HG02798 (cell line): ENCODE results near the gene SELENOO.

Experiments
- ATAC-seq: cut with Tn5 transposase; IDR thresholded peaks from one replicate; pipeline ENCODE4 v1.9.1; 2021; ENCODE audit warnings: mild to moderate bottlenecking; ENCODE audit not compliant: unreplicated experiment, poor library complexity

SELENOO gene

DNA sequence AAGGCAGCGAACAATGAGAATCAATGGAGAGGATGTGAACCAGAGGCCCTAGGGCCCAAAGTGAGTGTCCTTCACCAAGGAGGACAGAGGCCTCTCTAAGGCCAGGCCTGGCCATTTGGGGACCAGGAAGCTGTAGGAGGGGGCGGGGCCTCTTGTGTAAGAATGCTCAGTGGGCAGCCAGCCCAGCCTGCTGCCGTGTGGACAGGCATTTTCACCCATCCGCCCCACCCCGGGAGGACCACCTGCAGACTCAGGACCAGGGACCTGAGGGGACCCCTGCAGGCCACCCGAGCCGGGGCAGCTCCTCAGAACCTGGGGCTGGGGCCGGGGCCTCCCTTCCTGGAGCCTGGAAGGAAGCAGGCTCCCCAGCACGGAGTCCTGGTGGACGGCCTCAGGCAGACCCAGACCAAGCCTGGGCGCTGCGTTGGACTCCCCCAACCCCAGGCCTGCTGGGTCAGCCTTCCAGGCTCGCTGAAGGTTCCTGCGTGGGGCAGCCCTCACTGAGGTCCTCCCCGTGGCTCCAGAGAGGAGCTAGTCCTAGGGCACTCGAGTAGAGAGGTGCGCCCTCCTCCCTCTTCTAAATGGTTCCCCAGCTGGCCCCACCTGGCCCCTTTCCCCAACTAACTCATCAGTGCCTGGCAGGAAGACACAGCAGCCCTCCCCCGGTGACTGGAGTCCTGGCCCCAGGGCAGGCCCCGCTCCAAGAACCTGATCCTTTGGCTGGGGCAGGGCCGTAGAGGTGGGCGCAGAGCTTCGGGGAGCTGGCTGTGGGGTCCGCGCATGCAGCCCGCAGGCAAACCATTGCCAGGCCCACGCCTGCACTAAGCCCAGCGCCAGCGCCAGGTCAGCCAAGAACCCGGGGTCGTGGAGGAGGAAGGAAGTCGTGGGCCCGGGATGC is 16.6 kb upstream of the SELENOO start:
- no peak for ATAC-seq

DNA sequence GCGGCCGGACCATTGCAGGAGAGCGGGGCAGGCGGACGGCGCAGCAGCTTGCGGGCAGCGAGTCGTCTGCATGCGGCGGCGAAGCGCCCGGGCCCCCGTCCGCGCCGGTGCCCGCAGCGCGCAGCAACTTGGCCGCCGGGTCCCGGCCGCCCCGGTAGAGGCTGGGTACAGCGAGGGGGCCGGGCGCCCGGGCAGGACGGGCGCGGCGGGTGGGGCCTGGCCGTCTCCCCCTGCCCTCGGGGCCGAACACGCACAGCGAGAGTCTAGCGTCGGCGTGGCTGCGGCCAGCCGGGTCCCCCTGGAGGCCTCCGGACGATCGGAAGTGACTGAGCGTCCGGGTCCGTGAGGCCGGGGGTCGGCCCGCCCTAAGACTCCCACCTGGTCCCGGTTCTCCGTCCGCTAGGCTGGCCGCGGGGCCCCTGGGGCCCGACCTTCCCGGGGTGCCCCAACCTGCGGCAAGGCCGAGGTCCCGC is 15.9 kb upstream of the SELENOO start:
- no peak for ATAC-seq

DNA sequence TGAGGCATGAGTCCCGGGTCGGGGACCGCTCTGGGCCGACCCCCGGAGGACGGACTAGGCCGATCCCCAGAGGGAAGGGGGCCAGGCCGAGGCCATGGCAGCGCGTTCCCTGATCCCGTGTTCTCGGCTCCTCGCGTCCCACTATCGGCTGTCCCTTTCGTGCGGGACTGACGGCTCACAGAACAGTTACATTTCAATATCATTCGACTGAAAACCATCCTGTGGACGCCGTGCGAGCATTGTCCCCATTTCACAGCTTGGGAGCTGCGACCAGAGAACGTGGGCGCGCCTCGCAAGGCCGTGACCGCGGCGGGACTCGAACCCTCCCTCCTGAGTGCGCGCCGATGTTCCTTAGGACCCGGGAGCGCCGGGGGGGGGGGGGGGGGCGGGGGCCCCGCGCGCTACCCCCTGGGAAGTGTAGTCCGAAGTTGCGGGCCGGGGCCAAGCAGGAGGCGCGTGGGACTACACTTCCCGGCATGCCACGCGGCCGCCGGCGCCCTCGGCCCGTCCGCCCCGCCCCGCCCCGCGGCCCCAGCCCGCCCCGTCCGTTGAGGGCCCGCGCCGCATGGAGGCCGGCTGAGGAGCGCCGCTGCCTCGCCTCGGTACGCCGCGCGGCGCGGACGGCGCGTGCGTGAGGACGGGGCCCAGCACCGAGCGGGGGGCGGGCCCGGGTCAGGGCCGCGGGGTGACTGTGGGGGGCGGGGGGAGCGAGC is 15.3 kb upstream of the SELENOO start, which contains the start of gene TRABD:
TRABD (plus strand) TSS at position 539 of the 713 bp plus-strand sequence. CDS start 7,148 bp downstream, outside the sequence.
- peak; percentile 60 for ATAC-seq

DNA sequence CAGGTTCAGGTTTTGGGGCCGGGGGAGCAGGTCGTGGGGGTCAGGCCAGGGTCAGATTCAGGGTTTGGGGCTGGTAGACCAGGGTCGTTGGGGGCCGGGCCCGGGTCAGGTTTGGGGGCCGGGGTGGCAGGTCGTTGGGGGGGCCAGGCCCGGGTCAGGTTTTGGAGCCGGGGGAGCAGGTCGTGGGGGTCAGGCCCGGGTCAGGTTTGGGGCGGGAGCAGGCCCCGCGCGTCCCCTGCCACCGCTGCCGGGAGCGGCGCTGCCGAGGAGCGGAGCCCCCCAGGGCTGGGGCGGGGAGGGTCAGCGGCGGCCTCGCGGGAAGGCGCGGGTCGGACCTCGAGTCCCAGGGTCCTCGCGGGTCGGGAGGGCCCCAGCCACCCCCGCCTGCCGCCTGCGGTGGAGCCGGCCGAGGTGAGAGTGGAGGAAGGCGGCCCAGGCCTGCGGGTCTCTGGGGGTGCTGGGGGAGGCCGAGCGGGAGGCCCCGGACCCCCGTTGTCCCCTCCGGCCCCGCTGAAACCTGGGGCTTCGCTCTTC is 14.6 kb upstream of the SELENOO start:
- no peak for ATAC-seq

DNA sequence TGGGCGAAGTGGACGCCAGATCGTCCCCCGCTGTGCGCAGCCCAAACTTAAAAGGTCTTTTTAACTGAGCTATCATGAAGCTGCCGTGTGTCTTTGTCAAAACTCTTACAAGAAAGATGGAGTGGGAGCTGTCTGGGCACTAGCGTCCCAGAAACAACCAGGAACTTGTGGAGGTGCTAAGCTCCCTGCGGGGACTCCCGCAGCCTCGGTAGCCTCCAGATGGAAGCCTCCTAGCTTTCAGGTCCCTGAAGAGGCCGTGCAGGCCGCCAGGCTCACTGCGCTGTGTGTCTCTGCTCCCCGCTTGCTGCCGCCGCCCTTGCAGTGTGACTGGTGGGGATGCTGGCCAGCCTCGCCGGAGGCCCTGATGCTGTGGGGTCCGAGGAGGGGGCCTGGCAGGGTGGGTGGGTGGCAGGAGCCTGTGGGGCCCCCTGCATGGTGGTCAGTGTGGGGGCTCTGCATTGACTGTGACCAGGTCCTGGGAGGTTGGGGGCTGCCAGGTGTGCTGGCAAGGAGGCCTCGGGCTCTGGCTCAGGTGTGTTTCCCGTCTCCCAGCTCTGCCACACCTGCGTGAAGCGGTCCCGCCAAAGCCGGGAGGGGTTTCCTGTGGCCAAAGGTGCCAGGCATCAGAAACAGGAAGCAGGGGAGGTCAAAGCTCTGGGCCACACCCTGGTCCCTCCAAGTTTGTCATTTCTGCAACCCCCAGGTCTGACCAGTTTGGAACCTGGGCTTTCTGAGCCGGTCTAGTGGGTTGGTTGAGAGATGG is 13.9 kb upstream of the SELENOO start:
- ATAC-seq: no peak

DNA sequence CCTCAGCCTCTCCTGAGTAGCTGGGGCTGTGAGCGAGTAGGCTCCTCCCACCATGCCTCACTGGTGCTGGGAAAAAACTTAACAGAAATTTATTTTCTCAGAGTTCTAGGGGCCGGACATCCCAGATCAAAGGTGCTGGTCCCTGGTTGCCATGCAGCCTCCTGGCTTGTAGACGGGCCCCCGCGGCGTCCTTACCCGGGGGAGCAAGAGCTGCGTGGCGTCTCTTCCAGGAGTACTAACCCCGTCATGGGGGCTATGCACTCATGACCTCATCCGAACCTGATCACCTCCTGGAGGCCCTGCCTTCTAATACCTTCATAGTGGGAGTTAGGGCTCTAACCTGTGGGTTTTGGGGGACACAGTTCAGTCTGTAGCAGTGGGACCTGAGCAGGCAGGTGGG is 12.5 kb upstream of the SELENOO start:
- no peak for ATAC-seq

DNA sequence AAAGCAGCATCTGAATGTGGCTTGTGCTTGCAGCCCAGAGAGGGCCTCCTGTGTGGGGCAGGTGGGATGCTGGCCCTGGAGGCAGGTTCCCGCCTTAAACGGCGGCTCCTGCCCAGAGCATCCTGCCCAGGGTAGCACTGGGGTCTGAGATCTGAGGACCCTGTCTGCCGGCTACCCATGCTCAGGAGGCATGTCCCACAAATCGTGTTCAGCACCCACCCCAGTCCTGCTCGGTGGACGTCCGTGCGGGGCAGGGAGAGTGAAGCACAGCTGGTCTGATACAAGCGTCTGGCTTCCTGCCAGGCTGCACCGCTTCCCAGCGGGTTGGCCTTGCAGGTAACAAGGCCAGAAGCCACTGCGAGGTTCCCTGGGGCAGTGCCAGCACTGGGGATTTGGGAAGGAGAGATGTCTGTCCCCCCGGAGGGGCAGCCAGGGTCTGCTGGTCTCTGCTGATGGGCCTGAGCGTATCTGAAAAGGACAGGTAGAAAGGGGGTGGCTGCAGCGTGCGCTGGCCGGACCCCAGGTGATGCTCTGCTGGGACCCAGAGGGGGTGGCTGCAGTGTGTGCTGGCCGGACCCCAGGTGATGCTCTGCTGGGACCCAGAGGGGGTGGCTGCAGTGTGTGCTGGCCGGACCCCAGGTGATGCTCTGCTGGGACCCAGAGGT is 11.5 kb upstream of the SELENOO start:
- ATAC-seq: no peak

DNA sequence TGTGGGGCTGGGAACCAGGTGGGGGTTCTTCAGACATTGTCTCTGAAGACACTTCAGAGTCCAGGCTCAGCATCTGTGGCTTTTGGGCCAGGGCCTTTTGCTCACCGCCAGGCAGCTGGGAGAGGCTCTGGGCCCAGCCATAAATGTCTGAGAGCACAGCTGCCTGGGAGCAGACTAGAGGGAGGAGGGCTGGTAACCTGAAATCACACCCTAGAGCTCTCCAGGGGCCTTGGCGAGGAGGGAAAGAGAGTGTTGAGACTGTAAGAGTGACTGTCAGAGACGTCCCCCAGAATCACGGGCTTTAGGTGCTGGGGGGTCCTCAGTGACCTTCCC is 11.0 kb upstream of the SELENOO start:
- ATAC-seq: no peak

DNA sequence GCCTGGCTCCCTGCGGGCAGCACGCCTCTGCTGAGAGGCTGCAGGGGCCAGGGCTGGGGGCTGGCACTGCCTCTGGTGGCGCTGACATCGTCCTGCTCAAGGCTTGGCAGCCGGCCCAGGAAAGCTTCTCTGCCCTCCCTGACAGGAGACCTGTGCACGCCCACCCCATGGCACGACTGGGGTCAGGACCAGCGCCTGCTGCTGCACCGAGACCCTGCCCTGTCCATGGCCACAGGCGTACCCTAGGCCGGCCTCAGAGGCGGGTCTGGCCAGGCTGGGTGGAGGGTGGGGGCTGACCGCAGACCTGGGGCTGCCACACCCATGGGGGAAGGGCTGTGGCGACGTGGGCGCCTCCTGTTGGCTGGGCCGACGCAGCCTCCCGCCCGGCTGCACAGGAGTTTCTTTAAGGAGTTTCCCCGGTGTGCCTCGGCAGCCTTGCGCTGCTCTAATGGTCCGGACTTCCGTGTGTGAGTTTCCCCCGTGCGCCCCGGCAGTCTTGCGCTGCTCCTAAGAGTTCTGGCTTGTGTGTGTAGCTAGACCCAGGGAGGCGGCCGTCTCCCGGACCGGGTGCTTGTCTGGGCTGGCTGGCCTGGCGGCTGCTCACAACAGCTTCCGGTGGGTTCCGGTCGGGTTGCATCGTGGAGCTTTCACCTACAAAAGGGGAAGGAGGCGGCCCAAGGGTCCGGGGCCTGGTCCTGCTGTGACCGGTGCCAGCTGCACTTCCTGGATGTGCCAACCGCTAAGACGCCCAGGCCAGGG is 10.4 kb upstream of the SELENOO start:
- peak; percentile 51 for ATAC-seq

DNA sequence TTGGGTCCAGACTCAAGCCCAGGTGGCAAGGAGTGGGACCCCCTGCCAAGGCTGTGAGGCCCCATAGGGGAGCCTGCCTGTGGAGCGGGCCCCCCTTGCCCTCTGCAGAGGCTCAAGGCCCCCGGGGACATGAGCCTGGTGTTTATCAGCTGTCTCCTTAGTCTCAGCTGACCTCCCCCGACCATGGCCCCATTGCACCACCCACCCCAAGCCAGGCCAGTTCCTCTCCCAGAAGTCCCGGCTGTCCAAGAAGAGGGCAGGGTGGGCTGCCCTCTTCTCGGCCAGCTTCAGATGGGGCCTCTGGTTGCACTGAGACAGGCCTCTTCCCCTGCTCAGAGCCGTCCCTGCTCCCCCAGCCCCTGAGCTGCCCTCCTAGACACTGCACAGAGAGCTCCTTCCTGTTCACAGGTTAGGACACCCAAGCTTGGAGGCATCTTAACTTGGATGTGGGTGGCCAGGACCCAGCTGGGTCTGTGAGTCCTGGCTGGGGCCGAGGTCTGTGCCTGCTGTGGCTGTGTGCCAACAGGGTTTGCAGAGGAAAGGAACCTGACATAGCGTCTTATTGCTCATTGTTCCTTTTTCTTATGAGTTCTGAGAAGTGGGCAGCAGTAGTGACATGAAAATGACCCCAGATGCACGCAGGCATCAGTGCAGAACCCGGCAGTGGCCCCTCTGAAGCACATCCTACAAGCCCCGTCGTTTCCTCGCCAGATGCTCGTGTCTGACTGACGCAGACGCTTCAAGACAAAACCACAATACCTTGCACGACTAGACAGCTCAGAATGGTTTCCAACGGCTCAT is 9.7 kb upstream of the SELENOO start:
- no peak for ATAC-seq

DNA sequence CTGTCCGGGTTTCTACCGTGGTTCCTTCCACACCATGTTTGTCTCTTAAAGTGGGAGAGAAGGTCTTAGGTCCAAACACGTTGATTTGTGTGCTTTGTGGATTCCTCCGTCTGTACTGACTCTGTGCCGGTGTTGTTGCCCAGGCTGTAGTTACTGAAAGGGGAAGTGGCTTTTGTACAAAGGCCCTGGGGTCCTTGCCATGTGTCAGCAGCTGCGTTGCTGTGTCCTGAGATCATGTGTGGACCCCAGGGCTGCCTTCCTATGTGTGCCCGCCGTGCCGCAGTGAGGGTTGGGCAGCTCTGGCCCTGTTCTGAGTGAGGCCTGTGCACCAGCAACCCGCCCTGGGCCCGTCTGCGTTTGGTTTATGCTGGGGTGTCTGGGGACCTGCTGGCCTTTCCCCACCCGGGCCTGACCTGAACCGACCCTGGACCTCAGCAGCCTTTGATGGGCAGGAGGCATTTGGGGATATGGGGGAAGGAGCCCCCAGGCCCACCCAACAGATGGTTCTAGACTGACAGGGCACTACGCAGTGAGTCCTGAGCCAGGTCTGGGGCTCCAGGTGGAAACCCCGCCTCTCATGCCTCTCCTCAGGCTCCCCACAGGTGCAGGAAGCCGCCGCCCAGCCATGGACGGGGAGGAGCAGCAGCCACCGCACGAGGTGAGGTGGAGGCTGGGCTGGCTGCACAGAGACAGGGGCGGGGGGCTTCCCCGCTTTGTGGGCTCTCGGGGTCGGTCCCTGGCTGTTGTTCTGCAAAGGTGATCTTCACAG is 8.2 kb upstream of the SELENOO start:
- ATAC-seq: no peak

DNA sequence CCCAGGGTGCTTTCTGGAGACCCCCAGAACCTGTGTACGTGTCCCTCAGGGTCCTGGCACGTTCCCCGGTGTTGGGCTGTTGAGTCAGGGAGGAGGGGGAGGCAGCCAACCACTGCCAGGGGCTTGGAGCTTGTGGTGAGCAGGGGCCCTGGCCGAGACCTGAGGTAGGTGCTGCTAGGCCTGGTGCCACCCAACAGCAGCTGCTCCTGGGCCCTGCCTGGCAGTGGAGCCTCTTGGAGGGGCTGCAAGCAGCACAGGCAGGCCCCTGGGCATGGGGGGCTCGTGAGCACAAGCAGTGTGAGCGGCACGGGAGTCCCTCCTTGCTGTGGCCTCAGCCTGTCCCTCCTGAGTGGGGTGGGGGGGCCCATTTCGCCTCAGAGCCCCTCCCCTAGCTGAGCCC is 7.2 kb upstream of the SELENOO start:
- no peak for ATAC-seq

DNA sequence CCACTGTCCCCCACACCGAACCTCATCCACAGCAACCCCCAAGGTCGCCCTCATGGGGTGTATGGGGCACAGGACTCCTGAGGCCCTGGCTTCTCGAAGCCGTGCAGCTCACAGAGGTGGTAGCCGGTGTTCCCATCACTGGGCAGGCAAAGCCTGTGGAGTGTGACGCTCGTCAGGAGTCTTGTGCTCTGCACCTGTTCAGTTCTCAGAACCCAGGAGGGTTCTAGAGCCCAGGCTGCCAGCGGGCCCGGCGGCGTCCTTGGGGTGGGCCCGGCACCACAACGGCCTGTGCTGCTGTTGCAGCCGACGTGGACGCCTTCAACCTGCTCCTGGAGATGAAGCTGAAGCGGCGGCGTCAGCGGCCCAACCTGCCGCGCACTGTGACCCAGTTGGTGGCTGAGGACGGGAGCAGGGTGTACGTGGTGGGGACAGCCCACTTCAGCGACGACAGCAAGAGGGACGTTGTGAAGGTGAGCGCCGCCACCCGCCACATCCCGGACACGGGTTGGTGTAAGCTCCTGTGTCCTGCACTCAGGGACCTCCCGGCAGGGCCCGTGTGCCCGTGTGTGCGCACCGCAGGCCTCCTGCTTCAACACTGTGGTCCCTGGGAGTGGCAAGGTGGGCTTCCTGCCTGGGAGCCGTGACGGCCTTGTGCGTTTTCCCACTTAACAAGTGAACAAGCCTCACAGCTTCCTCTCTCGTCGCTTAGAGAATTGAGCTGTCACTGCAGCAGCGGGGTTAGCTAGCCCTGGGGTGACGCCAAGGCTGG is 6.6 kb upstream of the SELENOO start:
- no peak for ATAC-seq

DNA sequence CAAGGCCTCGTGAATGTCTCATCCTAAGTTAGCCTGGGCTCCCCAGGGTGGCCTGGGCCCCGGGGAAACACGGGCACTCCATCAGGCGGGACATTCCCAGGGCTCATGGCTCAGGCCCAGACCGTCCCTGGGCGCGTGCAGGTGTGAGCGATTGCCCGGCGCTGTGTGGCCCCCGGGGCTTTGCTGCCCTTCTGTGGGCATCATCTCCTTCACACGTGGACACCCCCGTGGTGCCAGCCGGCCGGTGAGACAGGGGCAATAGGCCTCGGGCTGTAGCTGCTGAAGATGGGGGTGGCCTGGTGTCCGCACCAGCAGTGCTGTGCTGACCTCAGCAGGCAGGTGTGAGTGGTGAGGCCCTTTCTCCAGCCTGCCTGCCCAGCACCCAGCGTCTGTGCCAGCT is 4.6 kb upstream of the SELENOO start:
- ATAC-seq: no peak

DNA sequence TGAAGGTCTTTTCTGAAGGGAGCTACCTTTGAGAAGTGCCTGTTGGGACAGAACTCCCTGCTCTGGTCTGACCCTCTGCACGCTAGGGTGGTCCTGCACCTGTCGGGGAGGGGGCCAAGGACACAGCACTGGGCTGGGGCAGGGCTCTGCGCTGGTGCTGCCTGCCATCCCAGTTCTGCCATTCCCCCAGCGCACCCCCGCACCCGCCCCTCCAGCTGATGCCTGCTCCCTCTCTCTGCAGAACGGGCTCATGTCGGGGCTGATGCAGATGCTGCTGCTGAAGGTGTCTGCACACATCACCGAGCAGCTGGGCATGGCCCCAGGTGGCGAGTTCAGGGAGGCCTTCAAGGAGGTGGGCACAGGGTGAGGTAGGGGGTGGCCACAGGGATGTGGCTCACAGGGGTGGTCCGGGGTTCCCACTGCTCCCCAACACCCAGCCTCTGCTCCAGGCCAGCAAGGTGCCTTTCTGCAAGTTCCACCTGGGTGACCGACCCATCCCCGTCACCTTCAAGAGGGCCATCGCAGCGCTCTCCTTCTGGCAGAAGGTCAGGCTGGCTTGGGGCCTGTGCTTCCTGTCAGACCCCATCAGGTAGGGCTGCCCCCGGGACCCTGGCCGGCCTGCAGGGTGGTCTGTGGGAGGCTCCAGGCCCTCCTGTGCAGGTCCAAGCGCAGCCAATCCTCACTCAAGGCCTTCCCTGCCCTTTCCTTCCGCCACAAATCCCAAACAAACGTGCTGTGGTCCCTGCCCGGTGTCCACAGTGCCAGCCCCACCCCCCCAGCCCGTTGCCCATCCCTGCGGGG is 3.6 kb upstream of the SELENOO start:
- ATAC-seq: no peak

DNA sequence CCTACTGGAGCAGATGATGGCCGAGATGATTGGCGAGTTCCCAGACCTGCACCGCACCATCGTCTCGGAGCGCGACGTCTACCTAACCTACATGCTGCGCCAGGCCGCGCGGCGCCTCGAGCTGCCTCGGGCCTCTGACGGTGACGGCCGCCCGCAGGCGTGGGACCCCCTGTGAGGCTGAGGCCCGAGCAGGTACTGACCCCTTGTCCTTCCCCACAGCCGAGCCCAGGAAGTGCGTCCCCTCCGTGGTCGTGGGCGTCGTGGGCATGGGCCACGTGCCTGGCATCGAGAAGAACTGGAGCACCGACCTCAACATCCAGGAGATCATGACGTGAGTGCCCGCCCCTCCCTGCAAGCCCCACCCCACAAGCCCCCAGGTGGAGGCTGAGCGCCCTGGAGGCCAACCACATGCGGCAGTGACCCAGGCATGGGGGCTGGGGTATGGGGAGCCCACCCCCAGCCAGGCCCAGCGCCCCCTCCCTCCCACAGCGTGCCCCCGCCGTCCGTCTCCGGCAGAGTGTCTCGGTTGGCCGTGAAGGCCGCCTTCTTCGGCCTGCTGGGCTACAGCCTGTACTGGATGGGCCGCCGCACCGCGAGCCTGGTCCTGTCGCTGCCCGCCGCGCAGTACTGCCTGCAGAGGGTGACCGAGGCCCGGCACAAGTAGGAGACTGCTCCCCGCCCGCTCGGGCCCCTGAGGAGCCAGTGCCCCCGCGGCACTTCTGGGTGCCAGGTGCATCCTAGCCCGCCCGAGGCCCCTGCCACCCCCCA is 2.8 kb upstream of the SELENOO start:
- ATAC-seq: no peak
